ENCODE data around the gene KRT40.

DNA sequence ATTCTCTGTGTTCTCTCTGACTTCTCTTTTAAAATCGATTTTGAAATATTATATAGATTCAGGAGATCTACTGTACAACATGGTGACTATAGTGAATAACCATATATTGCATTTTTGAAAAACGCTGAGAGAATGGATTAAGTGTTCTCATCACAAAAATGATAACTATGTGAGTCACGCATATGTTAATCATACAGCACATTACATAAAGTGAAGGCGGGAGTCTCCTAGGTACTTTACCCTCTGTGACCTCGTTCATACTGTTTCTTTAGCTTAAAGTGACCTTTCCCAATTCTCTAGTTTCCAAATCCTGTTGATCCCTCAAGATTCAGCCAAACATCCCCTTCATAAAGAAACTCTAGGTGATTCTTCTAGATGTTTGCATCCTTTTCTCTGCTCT is 18.7 kb upstream of the KRT40 start:
- TF ChIP-seq, protein P1, sequence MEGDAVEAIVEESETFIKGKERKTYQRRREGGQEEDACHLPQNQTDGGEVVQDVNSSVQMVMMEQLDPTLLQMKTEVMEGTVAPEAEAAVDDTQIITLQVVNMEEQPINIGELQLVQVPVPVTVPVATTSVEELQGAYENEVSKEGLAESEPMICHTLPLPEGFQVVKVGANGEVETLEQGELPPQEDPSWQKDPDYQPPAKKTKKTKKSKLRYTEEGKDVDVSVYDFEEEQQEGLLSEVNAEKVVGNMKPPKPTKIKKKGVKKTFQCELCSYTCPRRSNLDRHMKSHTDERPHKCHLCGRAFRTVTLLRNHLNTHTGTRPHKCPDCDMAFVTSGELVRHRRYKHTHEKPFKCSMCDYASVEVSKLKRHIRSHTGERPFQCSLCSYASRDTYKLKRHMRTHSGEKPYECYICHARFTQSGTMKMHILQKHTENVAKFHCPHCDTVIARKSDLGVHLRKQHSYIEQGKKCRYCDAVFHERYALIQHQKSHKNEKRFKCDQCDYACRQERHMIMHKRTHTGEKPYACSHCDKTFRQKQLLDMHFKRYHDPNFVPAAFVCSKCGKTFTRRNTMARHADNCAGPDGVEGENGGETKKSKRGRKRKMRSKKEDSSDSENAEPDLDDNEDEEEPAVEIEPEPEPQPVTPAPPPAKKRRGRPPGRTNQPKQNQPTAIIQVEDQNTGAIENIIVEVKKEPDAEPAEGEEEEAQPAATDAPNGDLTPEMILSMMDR (IDR thresholded peaks at IDR 0.05; ENCODE audit: borderline replicate concordance, extremely low read depth, low read length, poor library complexity, severe bottlenecking): no peak
- no peak for TF ChIP-seq EZH2 (IDR thresholded peaks at IDR 0.05; ENCODE audit: borderline replicate concordance, low read depth, low read length, severe bottlenecking)

Data from DND-41 (cell line).